Calu3 (cell line): ENCODE data around the gene ZFPL1. TPM values are rescaled to one million over a fixed set of nuclear protein-coding genes. Genes with fewer than 3 reads are reported as not detected.
A peak's percentile ranks its signal among the peaks of the same experiment; 100 is the strongest.

Experiments used
- BruUV-seq: library from RNA; stranded (reverse); fragments of 400-500 nt; replicated peaks from 2 replicates; lab custom pipeline; 2021; lab: Mats Ljungman, UMichigan
- CTCF ChIA-PET: fragments of 300-600 bp; sonication (Branson Sonifier 250); formaldehyde crosslinking; loops from one replicate; lab custom pipeline; 2022; ENCODE audit warnings: antibody characterized with exemption; lab: Charles Lee
- DNase-seq: peaks from one replicate; pipeline ENCODE4 v3.0.0; 2022
- H3K27ac Mint-ChIP-seq: one replicate; pipeline ENCODE4 v1.8.0; 2022; ENCODE audit warnings: mixed read lengths; ENCODE audit not compliant: unreplicated experiment
- H3K27me3 Mint-ChIP-seq: one replicate; pipeline ENCODE4 v1.8.0; 2022; ENCODE audit warnings: mixed read lengths; ENCODE audit not compliant: unreplicated experiment
- H3K36me3 Mint-ChIP-seq: one replicate; pipeline ENCODE4 v1.8.0; 2022; ENCODE audit warnings: mild to moderate bottlenecking, moderate library complexity, mixed read lengths; ENCODE audit not compliant: insufficient read depth, unreplicated experiment
- H3K4me1 Mint-ChIP-seq: one replicate; pipeline ENCODE4 v1.8.0; 2022; ENCODE audit warnings: mild to moderate bottlenecking, low read depth, mixed read lengths; ENCODE audit not compliant: unreplicated experiment
- H3K4me3 Mint-ChIP-seq: one replicate; pipeline ENCODE4 v1.8.0; 2022; ENCODE audit warnings: mild to moderate bottlenecking, low read depth, moderate library complexity, mixed read lengths; ENCODE audit not compliant: unreplicated experiment
- H3K9me3 Mint-ChIP-seq: one replicate; pipeline ENCODE4 v1.8.0; 2022; ENCODE audit warnings: low read depth, mixed read lengths; ENCODE audit not compliant: unreplicated experiment
- CTCF ChIP-seq: fragments of 200-600 bp; IDR thresholded peaks from one replicate; pipeline ENCODE4 v1.8.0; 2022; ENCODE audit warnings: antibody characterized with exemption; ENCODE audit not compliant: unreplicated experiment
- intact Hi-C: fragments of 100-400 bp; cut with micrococcal nuclease; formaldehyde crosslinking; loops from one replicate; pipeline ENCODE4 v1.10.0; 2022; ENCODE audit not compliant: unreplicated experiment
- total RNA-seq: library from RNA; stranded (reverse); gene quantifications from 2 replicates; pipeline ENCODE4 v1.2.3, GENCODE V29; 2022

ZFPL1 gene
- total RNA-seq, 1 experiment from 2014 or later, result 47.6 TPM

GRCh38 chr11:65090628-65091027, 6.6 kb downstream of the ZFPL1 start:
- Mint-ChIP-seq H3K4me3 (no peak overlapping the region), H3K9me3 (no peaks in the 10 kb centered on the region), H3K27ac (no peak overlapping the region), H3K27me3 (no peaks in the 10 kb centered on the region), H3K36me3 (peaks cover 18% of the 10 kb centered on the region), H3K4me1 (peaks cover 5% of the 10 kb centered on the region)
- CTCF ChIA-PET, result no interaction called here
- no peak for TF ChIP-seq CTCF
- no peak for DNase-seq
- intact Hi-C loops, result no loop called here
- no TSS peak for BruUV-seq

GRCh38 chr11:65095427-65095826, 11.4 kb downstream of the ZFPL1 start:
- H3K9me3 Mint-ChIP-seq, result no peaks in the 10 kb centered on the region
- CTCF ChIA-PET, result no interaction called here
- intact Hi-C loops, result no loop called here
- TF ChIP-seq CTCF, result no peak
- no TSS peak for BruUV-seq
- H3K27ac Mint-ChIP-seq, result peak overlapping the region; percentile 56
- H3K27me3 Mint-ChIP-seq, result no peaks in the 10 kb centered on the region
- no peak for DNase-seq
- peak overlapping the region; percentile 70 for H3K4me3 Mint-ChIP-seq
- H3K36me3 Mint-ChIP-seq, result peaks cover 12% of the 10 kb centered on the region
- peaks cover 5% of the 10 kb centered on the region for H3K4me1 Mint-ChIP-seq

GRCh38 chr11:65095974-65096806, 12.2 kb downstream of the ZFPL1 start, which contains the start of gene VPS51:
Gene VPS51, plus strand, starts transcription at chr11:65096214. Its CDS starts 37 bp downstream, at chr11:65096251.
- H3K9me3 Mint-ChIP-seq, result no peaks in the 10 kb centered on the region
- no TSS peak for BruUV-seq
- no peaks in the 10 kb centered on the region for H3K27me3 Mint-ChIP-seq
- TF ChIP-seq CTCF, result no peak
- H3K36me3 Mint-ChIP-seq, result peaks cover 12% of the 10 kb centered on the region
- H3K4me1 Mint-ChIP-seq, result peaks cover 5% of the 10 kb centered on the region
- peak within 1 kb of the TSS; percentile 70 for H3K4me3 Mint-ChIP-seq
- intact Hi-C loops, result no loop called here
- DNase-seq, result peak; percentile 86
- CTCF ChIA-PET, result interaction anchor here (1.2 kb wide), 1 partner anchor 30 kb away, joined by 3 read pairs; no protein-coding TSS in a partner anchor
- H3K27ac Mint-ChIP-seq, result peak within 1 kb of the TSS; percentile 56

GRCh38 chr11:65096926-65097325, 12.9 kb downstream of the ZFPL1 start:
- Mint-ChIP-seq H3K27ac (no peak overlapping the region), H3K36me3 (peaks cover 12% of the 10 kb centered on the region), H3K4me1 (peaks cover 5% of the 10 kb centered on the region), H3K9me3 (no peaks in the 10 kb centered on the region), H3K27me3 (no peaks in the 10 kb centered on the region), H3K4me3 (peak overlapping the region; percentile 70)
- no peak for TF ChIP-seq CTCF
- intact Hi-C loops, result no loop called here
- TSS peak; percentile 45 for BruUV-seq
- no peak for DNase-seq
- CTCF ChIA-PET, result interaction anchor here (1.2 kb wide), 1 partner anchor 31 kb away, joined by 3 read pairs; no protein-coding TSS in a partner anchor
